GM12891 (cell line): ENCODE measurements around the gene ICE1.
"Not testable (repeated sequence)": the region's sequence is repeated elsewhere in the genome, so short reads cannot be mapped to it uniquely, and the experiment has no call there.

Experiments used
- DNase-seq: peaks from one replicate; pipeline ENCODE4 v3.0.0; 2011; ENCODE audit warnings: low spot score; ENCODE audit not compliant: insufficient read length
- FAIRE-seq: peaks from 2 replicates; lab custom pipeline; 2011; peaks lifted over from hg19 to GRCh38; lab: Jason Lieb, UNC
- PAX5 ChIP-seq: IDR thresholded peaks from 2 replicates; pipeline ENCODE4 v1.6.1; 2011; ENCODE audit warnings: low read length, moderate library complexity, mild to moderate bottlenecking; ENCODE audit not compliant: insufficient read depth, severe bottlenecking
- POLR2A ChIP-seq: IDR thresholded peaks from 2 replicates; pipeline ENCODE4 v1.6.1; 2011; ENCODE audit warnings: low read depth, low read length, control low read depth
- POLR2AphosphoS5 ChIP-seq: IDR thresholded peaks from 2 replicates; pipeline ENCODE4 v1.6.1; 2011; ENCODE audit warnings: low read depth, low read length, control low read depth
- POU2F2 ChIP-seq: IDR thresholded peaks from 2 replicates; pipeline ENCODE4 v1.6.1; 2011; ENCODE audit warnings: low read depth, mild to moderate bottlenecking, control low read depth, low read length, moderate library complexity
- SPI1 ChIP-seq: IDR thresholded peaks from 2 replicates; pipeline ENCODE4 v1.6.1; 2011; ENCODE audit warnings: low read depth, low read length, control low read depth
- TAF1 ChIP-seq: IDR thresholded peaks from 2 replicates; pipeline ENCODE4 v1.6.1; 2011; ENCODE audit warnings: low read depth, low read length, control low read depth

Gene ICE1

DNA sequence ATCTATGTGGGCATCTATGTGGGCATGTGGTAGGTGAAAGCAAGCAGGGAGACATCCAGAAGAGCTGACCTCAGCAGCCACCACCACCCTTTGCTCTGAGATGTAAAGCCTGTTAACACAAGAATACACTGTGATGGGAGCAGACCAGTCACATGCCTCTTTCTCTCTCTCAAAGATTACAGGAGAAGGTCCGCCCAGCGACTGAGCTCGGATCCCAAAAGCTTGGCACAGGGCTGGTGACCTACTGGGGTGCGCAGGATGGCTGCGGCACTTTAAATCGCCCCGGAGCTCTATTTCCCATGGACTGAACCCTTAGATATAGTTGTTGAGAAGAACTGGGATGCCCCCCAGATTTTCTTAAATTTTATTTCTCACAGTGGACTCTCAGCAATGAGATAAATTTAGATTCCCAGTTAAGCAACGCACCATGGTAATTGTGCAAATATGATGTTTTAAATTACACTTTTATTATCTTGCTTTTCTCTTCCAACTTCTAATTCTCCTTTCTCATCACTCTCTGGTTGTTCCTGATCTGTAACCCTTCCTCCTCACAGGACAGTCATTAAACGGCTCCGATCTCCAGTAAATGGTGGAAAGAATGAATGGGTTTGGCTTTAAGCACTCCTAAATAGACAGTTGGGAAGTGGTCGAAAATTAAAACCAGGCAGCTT is 37.7 kb upstream of the ICE1 start:
- TF ChIP-seq PAX5 (no peak), POU2F2 (no peak), SPI1 (no peak), POLR2AphosphoS5 (no peak), TAF1 (no peak), POLR2A (no peak)
- DNase-seq, result no peak
- no peak for FAIRE-seq

DNA sequence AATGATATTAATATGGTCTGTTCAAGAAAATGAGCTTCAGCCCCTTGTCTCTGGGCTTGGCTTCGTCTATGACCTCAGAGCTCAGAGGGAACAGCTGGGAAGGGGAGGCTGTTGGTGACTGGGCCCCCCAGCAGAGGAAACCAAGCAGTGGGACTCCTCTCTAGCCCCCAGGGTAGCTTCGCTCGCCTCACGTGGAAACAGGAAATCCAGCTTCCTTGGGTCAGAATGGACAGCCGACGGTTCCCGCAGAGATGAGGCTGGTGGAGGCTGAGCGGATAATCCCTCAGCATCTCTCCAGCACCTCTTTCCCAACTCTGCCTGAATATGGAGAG is 37.2 kb upstream of the ICE1 start:
- FAIRE-seq, result no peak
- DNase-seq, result no peak
- TF ChIP-seq TAF1, result no peak
- no peak for TF ChIP-seq PAX5
- TF ChIP-seq POU2F2, result no peak
- no peak for TF ChIP-seq POLR2A
- no peak for TF ChIP-seq SPI1
- TF ChIP-seq POLR2AphosphoS5, result no peak

DNA sequence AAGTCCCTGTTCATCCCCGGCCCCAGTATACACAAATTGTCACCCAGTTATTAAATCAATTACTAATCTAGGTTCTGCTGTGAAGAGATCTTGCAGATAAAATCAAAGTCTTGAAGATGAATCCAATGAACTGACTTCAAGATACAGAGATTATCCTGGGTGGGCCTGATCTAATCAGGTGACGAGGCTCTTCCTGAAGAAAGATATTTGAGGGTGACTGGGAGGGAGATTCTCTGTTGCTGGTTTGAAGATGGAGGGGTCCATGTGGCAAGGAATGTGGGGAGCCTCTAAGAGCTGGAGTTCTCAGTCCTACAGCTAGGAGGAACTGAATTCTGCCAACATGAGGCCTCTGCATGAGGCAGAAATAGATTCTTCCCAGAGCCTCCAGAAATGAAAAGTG is 36.1 kb upstream of the ICE1 start:
- TF ChIP-seq TAF1, result no peak
- no peak for TF ChIP-seq POLR2A
- TF ChIP-seq SPI1, result no peak
- TF ChIP-seq PAX5, result no peak
- TF ChIP-seq POLR2AphosphoS5, result no peak
- no peak for TF ChIP-seq POU2F2
- DNase-seq (no peak), FAIRE-seq (no peak)

DNA sequence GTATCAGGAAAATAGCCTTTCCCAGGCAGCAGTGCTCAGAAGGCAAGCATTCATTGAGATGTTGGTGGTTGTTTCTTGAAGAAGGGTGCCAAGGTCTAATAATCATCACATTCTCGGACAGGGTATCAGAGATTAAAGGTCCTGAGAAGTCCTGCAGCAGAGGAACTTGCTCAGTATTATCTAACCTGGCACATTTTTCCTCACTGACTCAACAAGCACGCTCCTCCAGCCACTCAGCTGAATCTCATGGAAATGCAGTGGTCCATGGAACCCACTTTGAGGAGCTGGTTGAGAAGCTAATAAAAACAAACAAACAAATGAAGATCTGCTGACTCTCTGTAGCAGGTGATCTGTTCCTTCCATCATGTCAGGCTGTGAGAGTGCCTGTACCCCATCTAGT is 35.3 kb upstream of the ICE1 start:
- FAIRE-seq, result no peak
- no peak for DNase-seq
- no peak for TF ChIP-seq SPI1
- TF ChIP-seq TAF1, result no peak
- no peak for TF ChIP-seq POLR2A
- no peak for TF ChIP-seq PAX5
- TF ChIP-seq POLR2AphosphoS5, result no peak
- no peak for TF ChIP-seq POU2F2

DNA sequence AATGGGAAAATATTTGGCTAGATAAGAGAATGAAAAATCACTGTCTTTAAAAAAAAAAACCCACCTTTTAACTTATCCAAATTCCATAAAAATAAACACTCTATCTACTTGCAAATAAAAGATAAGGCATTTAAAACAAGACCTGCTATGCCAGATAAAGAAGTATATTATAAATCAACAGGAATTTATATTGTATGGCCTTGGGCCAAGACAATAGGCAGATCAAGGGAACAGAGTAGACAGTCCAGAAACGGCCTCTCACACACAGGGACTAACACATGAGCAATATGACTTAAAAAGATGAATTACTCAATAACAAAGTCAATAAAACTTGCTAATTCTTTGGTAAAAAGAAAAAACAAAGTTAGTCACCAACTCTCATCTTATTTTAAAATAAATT is 34.7 kb upstream of the ICE1 start:
- no peak for TF ChIP-seq POU2F2
- TF ChIP-seq TAF1, result no peak
- no peak for TF ChIP-seq SPI1
- TF ChIP-seq PAX5, result no peak
- no peak for TF ChIP-seq POLR2A
- no peak for TF ChIP-seq POLR2AphosphoS5
- FAIRE-seq, result no peak
- no peak for DNase-seq

DNA sequence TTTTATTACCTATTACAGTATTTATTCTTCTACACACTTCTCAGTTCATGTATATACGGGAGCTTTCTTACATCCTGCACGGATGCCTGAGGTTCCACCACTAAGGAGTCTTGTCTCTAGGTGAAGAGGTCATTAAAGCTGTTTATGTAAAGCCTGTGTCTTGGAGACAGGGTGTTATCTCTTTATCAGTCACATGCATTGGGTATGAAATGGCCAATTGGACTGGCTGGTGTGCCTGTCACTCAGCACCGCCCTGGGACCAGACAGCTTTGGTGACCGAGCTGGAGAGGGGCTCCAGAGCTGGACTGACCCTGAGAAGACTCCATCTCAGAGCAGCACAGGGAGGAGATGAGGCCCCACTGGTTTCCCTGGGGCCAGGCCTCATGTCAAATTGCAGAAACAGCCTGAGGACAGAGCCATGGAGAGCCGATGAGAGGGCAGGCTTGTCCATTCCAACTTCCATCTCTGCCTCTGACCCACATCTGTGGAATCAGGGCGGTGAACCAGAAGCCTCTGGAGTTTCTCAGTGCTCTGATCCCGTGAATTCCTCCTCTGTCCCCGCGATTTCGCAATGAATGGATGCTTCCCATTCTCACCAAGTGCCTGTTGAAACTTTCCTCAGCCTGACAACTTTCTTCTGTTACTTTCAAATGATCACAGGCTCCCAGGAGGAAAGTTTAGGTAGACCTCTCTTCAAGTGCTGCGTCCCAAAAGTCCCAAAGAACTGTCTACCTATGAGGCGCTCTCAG is 32.2 kb upstream of the ICE1 start:
- not testable (repeated sequence) for FAIRE-seq, DNase-seq

DNA sequence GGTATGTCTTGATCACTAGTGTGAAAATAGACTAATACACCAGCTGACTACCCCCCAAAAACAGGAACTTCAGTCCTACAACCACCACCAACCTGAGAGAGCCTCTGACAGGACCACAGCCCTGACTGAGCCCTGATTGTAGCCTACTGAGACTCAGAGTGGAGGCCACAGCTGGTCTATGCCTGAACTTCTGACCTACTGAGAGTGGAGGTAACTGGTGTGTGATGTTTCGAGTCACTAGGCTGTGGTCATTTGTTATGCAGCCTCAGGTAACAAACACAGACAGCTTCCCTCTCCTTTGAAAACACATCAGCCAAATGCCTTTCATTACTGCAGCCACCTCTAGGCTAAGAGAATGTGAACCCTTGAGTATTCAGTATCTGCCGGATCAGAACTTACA is 30.0 kb upstream of the ICE1 start:
- DNase-seq, result not testable (repeated sequence)

DNA sequence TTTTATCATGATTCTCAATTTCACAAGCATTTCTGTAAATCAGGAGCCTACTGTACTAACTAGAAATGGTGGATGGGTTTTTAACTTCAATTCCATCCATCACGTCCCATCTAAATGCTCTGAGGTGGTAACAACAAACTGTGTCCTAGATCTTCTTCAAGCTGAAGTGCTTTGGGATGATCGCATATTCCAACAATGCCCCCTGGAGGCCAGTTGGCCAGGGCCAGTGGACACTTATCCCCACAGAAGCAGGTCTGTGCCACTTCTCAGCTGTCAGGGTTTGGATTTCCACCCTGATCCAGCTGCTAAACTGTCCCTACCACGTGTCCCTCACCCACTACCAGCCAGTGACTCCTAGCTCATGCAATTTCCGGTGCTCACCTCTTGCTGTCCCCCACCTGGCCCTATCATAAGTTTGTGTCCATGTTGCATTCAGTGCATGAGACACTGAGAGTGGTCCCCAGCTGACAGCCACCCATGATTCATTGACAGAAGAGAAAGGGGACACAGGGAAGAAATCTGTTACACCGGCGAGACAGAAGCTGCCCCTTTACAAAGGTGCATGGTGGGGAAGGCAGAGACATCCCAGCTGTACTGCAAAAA is 28.0 kb upstream of the ICE1 start:
- not testable (repeated sequence) for DNase-seq, FAIRE-seq

More for the DNA sequence above, 30.0 kb upstream of the ICE1 start:
- FAIRE-seq, result not testable (repeated sequence)

DNA sequence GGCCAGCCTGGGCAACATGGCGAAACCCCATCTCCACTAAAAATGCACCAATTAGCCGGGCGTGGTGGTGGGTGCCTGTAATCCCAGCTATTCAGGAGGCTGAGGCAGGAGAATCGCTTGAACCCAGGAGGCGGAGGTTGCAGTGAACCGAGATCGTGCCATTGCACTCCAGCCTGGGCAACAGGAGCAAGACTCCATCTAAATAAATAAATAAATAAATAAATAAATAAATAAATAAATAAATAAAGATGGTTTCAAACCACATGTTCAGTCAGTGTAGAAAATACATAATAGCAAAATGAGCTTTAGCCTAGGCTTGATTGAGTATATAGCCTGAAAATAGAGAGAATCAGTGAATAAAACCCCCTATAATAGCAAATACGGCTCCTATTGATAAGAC is 27.4 kb upstream of the ICE1 start:
- not testable (repeated sequence) for DNase-seq, FAIRE-seq

DNA sequence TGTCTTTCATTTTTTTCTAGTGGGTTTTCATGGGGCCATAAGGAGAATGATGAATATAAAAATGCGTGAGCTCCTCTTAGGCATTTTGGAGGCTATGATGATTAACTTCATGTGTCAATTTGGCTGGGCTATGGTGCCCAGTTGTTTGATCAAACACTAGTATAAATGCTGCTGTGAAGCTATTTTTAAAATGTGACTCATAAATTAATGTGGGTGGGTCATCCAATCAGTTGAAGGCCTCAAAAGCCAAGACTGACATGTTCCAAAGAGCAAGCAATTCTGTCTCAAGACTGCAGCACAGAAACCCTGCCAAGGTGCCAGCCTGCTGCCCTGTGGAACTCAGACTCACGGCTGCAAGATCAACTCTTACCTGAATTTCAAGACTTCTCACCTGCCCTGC is 24.4 kb upstream of the ICE1 start:
- FAIRE-seq (no peak), DNase-seq (no peak)
- TF ChIP-seq TAF1, result no peak
- TF ChIP-seq POLR2AphosphoS5, result no peak
- TF ChIP-seq POLR2A, result no peak
- TF ChIP-seq PAX5, result no peak
- TF ChIP-seq SPI1, result no peak
- no peak for TF ChIP-seq POU2F2

DNA sequence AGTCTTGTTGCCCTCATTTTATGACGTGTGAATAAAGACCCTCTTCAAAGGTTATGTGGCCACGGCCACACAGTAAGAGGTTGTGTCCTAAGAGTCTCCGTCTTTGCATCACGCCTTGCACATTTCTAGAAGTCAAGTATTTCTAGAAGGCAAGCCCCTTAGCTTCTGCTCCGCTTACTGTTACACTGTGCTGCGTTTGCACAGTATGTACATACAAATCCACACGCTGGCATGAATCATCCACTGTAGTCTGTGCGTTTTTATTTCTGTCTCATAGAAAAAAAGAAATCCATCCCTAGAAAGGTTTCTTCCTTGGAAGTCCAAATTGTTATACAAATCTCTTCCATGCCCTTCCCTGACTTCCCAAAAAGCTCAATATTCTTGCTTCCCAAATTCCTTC is 21.4 kb upstream of the ICE1 start:
- TF ChIP-seq TAF1 (no peak), POLR2AphosphoS5 (no peak), POLR2A (no peak), POU2F2 (no peak), SPI1 (no peak), PAX5 (no peak)
- no peak for FAIRE-seq
- no peak for DNase-seq
